Occipital lobe (tissue), 3 donors: ENCODE results near the gene RTL9. TPM values are rescaled to one million over a fixed set of nuclear protein-coding genes. Genes with fewer than 3 reads are reported as not detected.
"Not testable (repeated sequence)": the region's sequence is repeated elsewhere in the genome, so short reads cannot be mapped to it uniquely, and the experiment has no call there.

Experiments
- DNase-seq: peaks from one replicate; lab custom pipeline; 2025; lab: John Stamatoyannopoulos, UW
- small RNA-seq: library from RNA; depleted of rRNA; stranded (forward); fragments of <200 nt; gene quantifications from one replicate; pipeline ENCODE3, GENCODE V24; 2014
- total RNA-seq: library from RNA; depleted of rRNA; stranded (reverse); fragments of >200 nt; gene quantifications from one replicate; pipeline ENCODE4 v1.2.3, GENCODE V29; 2014

RTL9 gene
- total RNA-seq, 1 donor from 2014 or later = 0.16 TPM

GRCh38 chrX:110404376-110404775 lies 45.7 kb downstream of the RTL9 start:
- DNase-seq = no peak

DNA sequence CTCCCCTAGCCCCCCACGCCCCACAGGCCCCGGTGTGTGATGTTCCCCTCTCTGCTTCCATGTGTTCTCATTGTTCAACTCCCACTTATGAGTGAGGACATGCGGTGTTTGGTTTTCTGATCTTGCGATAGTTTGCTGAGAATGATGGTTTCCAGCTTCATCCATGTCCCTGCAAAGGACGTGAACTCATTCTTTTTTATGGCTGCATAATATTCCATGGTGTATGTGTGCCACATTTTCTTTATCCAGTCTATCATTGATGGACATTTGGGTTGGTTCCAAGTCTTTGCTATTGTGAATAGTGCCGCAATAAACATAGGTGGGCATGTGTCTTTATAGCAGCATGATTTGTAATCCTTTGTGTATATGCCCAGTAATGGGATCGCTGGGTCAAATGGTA lies 47.6 kb downstream of the RTL9 start:
- DNase-seq = not testable (repeated sequence)

- DNase-seq = no peak
Observed at GRCh38 chrX:110406822-110407221, 48.2 kb downstream of the RTL9 start.

DNA sequence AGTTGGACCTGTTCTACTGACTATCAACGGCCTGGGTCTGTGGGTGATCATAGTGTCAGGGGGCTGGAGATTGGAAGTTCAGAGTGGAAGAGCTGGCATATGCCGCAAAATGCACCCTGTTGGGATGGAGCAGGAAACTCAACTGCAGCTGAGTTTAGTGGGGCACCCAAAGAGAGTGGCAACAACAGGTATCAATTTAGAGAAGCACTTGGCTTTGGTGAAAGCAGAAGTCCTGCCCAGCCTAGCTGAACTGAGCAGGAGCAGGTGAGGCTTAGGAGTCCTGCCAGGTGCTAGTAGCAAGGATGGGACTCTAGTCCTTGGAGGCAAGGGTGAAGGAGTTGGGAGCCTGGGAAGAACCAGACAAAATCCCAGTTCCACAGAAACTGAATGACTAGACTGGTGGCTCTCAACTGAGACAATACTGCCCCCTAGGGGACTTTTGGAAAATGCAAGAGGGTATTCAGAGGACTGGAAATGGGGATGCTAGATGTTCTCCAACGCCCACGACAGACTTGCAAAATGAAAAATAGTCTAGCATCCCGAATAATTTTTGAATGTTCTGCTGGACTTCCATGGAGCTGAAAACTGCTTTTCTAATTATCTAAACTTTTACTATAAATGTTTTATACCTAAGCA lies 49.4 kb downstream of the RTL9 start:
- DNase-seq = no peak

Small RNA genes lying within 50 kb of the gene (small RNA-seq; reads per million reads assigned to genes)
- not detected for gene GNG5P2

Other genes starting within 250 kb of the RTL9 start
- gene AMMECR1, start 40.8 kb upstream of the RTL9 start, total RNA-seq = 6.4 TPM